ENCODE results near the gene MGAT3. TPM values are rescaled to one million over a fixed set of nuclear protein-coding genes. Genes with fewer than 3 reads are reported as not detected.

The MGAT3 gene
- polyA plus RNA-seq, 1 donor from 2014 or later = 29.1 TPM

- H2AFZ ChIP-seq (ENCODE audit: low read depth, low read length) = no peak overlapping the region
- no peaks in the 10 kb centered on the region for H3F3A ChIP-seq (ENCODE audit: insufficient read depth, low read length, poor library complexity, severe bottlenecking)
- H3K9me2 ChIP-seq (ENCODE audit: insufficient read depth, low read length) = no peaks in the 10 kb centered on the region
Measured at GRCh38 chr22:39450258-39450955, 6.4 kb upstream of the MGAT3 start.

DNA sequence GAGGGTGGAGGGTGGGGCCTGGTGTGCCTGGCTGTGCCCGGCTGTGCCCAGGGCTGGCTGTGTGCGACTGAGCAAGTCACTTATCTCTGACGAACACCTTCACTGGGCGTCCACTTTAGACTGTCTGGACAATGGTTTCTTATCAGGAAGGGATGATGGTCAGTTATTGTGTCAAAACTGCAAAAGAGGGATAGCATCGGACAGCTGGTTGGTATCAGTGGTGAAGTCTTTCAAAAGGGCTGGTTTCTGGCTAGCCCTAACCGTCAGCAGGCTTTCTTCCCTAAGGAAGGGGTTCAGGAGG lies 4.1 kb upstream of the MGAT3 start:
- no peaks in the 10 kb centered on the region for H3K27me3 ChIP-seq (ENCODE audit: insufficient read depth, low read depth, low read length)
- no peak overlapping the region for H3K9ac ChIP-seq (ENCODE audit: low read length)
- no peaks in the 10 kb centered on the region for H3F3A ChIP-seq (ENCODE audit: insufficient read depth, low read length, poor library complexity, severe bottlenecking)
- H3K4me2 ChIP-seq (ENCODE audit: low read length) = no peak overlapping the region
- H3K27ac ChIP-seq (ENCODE audit: low read length) = no peak overlapping the region
- no peaks in the 10 kb centered on the region for H4K20me1 ChIP-seq (ENCODE audit: insufficient read depth)
- no peak overlapping the region for H2AFZ ChIP-seq (ENCODE audit: low read depth, low read length)
- H3K4me3 ChIP-seq (ENCODE audit: low read length) = no peak overlapping the region
- H3K9me3 ChIP-seq (ENCODE audit: low read length) = no peaks in the 10 kb centered on the region
- H3K36me3 ChIP-seq (ENCODE audit: insufficient read depth, low read length) = no peaks in the 10 kb centered on the region
- no peaks in the 10 kb centered on the region for H3K79me2 ChIP-seq (replicated peaks; ENCODE audit: insufficient read depth, low read length)
- no peaks in the 10 kb centered on the region for H3K9me2 ChIP-seq (ENCODE audit: insufficient read depth, low read length)
- no peak for TF ChIP-seq EP300 (conservative IDR thresholded peaks at IDR 0.05; ENCODE audit: poor library complexity, severe bottlenecking)
- no peak for TF ChIP-seq MXI1 (conservative IDR thresholded peaks at IDR 0.05; ENCODE audit: poor library complexity, severe bottlenecking)
- no peak for TF ChIP-seq RAD21 (conservative IDR thresholded peaks at IDR 0.05)
- TF ChIP-seq EZH2 (IDR thresholded peaks at IDR 0.05; ENCODE audit: borderline replicate concordance, insufficient read depth, low read length, poor library complexity, severe bottlenecking) = no peak
- TF ChIP-seq CTCF (IDR thresholded peaks at IDR 0.05; ENCODE audit: poor library complexity, severe bottlenecking) = no peak
- no peak for TF ChIP-seq SMC3 (conservative IDR thresholded peaks at IDR 0.05; ENCODE audit: poor library complexity)
- no peak for TF ChIP-seq TAF1 (IDR thresholded peaks at IDR 0.05; ENCODE audit: low read depth)
- TF ChIP-seq, protein P1, sequence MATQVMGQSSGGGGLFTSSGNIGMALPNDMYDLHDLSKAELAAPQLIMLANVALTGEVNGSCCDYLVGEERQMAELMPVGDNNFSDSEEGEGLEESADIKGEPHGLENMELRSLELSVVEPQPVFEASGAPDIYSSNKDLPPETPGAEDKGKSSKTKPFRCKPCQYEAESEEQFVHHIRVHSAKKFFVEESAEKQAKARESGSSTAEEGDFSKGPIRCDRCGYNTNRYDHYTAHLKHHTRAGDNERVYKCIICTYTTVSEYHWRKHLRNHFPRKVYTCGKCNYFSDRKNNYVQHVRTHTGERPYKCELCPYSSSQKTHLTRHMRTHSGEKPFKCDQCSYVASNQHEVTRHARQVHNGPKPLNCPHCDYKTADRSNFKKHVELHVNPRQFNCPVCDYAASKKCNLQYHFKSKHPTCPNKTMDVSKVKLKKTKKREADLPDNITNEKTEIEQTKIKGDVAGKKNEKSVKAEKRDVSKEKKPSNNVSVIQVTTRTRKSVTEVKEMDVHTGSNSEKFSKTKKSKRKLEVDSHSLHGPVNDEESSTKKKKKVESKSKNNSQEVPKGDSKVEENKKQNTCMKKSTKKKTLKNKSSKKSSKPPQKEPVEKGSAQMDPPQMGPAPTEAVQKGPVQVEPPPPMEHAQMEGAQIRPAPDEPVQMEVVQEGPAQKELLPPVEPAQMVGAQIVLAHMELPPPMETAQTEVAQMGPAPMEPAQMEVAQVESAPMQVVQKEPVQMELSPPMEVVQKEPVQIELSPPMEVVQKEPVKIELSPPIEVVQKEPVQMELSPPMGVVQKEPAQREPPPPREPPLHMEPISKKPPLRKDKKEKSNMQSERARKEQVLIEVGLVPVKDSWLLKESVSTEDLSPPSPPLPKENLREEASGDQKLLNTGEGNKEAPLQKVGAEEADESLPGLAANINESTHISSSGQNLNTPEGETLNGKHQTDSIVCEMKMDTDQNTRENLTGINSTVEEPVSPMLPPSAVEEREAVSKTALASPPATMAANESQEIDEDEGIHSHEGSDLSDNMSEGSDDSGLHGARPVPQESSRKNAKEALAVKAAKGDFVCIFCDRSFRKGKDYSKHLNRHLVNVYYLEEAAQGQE (IDR thresholded peaks at IDR 0.05; ENCODE audit: borderline replicate concordance) = no peak
- no peak for TF ChIP-seq POLR2AphosphoS5 (IDR thresholded peaks at IDR 0.05)

More at GRCh38 chr22:39450258-39450955, 6.4 kb upstream of the MGAT3 start:
- no peak overlapping the region for H3K4me2 ChIP-seq (ENCODE audit: low read length)
- H3K4me3 ChIP-seq (ENCODE audit: low read length) = no peak overlapping the region
- TF ChIP-seq TAF1 (IDR thresholded peaks at IDR 0.05; ENCODE audit: low read depth) (no peak), EZH2 (IDR thresholded peaks at IDR 0.05; ENCODE audit: borderline replicate concordance, insufficient read depth, low read length, poor library complexity, severe bottlenecking) (no peak), SMC3 (conservative IDR thresholded peaks at IDR 0.05; ENCODE audit: poor library complexity) (no peak), RAD21 (conservative IDR thresholded peaks at IDR 0.05) (no peak), EP300 (conservative IDR thresholded peaks at IDR 0.05; ENCODE audit: poor library complexity, severe bottlenecking) (no peak), MXI1 (conservative IDR thresholded peaks at IDR 0.05; ENCODE audit: poor library complexity, severe bottlenecking) (no peak), POLR2AphosphoS5 (IDR thresholded peaks at IDR 0.05) (no peak)
- TF ChIP-seq, protein P1 (IDR thresholded peaks at IDR 0.05; ENCODE audit: borderline replicate concordance) = no peak
- no peaks in the 10 kb centered on the region for H3K79me2 ChIP-seq (replicated peaks; ENCODE audit: insufficient read depth, low read length)
- H4K20me1 ChIP-seq (ENCODE audit: insufficient read depth) = no peaks in the 10 kb centered on the region
- no peak overlapping the region for H3K27ac ChIP-seq (ENCODE audit: low read length)
- no peaks in the 10 kb centered on the region for H3K36me3 ChIP-seq (ENCODE audit: insufficient read depth, low read length)
- no peaks in the 10 kb centered on the region for H3K9me3 ChIP-seq (ENCODE audit: low read length)
- H3K27me3 ChIP-seq (ENCODE audit: insufficient read depth, low read depth, low read length) = no peaks in the 10 kb centered on the region
- no peak overlapping the region for H3K9ac ChIP-seq (ENCODE audit: low read length)

Data from neural cell (in vitro differentiated cells).